Fibroblast of villous mesenchyme (primary cell): Measurements from ENCODE around the gene LAMTOR2. TPM values are rescaled to one million over a fixed set of nuclear protein-coding genes. Genes with fewer than 3 reads are reported as not detected.

Source experiments
- DNase-seq: peaks from one replicate; pipeline ENCODE4 v3.0.0-alpha.2; 2010; ENCODE audit warnings: low read depth
- H3K4me3 ChIP-seq: 2 replicates; pipeline ENCODE4 v1.5.1; 2011; ENCODE audit warnings: low read depth, mild to moderate bottlenecking, low read length
- total RNA-seq: library from RNA; depleted of rRNA; stranded (reverse); fragments of >200 nt; gene quantifications from 2 replicates; pipeline ENCODE4 v1.2.3, GENCODE V29; 2012
- TF ChIP-seq, protein P1 (sequence below): IDR thresholded peaks from 2 replicates; pipeline ENCODE4 v1.5.1; 2012; ENCODE audit warnings: low read depth, mild to moderate bottlenecking, low read length; ENCODE audit not compliant: insufficient read depth

Gene LAMTOR2
- total RNA-seq, 1 donor: 40.6 TPM

- TF ChIP-seq, protein P1, sequence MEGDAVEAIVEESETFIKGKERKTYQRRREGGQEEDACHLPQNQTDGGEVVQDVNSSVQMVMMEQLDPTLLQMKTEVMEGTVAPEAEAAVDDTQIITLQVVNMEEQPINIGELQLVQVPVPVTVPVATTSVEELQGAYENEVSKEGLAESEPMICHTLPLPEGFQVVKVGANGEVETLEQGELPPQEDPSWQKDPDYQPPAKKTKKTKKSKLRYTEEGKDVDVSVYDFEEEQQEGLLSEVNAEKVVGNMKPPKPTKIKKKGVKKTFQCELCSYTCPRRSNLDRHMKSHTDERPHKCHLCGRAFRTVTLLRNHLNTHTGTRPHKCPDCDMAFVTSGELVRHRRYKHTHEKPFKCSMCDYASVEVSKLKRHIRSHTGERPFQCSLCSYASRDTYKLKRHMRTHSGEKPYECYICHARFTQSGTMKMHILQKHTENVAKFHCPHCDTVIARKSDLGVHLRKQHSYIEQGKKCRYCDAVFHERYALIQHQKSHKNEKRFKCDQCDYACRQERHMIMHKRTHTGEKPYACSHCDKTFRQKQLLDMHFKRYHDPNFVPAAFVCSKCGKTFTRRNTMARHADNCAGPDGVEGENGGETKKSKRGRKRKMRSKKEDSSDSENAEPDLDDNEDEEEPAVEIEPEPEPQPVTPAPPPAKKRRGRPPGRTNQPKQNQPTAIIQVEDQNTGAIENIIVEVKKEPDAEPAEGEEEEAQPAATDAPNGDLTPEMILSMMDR: no peak
- DNase-seq: no peak
- no peak overlapping the region for H3K4me3 ChIP-seq
These were observed 7.6 kb downstream of the LAMTOR2 start for GRCh38 chr1:156062189-156062588.

GRCh38 chr1:156063997-156064285, 9.4 kb downstream of the LAMTOR2 start:
- no peak overlapping the region for H3K4me3 ChIP-seq
- TF ChIP-seq, protein P1: no peak
- DNase-seq: peak; percentile 89

GRCh38 chr1:156064615-156065014, 10.0 kb downstream of the LAMTOR2 start:
- no peak for DNase-seq
- no peak overlapping the region for H3K4me3 ChIP-seq
- TF ChIP-seq, protein P1: no peak

DNA sequence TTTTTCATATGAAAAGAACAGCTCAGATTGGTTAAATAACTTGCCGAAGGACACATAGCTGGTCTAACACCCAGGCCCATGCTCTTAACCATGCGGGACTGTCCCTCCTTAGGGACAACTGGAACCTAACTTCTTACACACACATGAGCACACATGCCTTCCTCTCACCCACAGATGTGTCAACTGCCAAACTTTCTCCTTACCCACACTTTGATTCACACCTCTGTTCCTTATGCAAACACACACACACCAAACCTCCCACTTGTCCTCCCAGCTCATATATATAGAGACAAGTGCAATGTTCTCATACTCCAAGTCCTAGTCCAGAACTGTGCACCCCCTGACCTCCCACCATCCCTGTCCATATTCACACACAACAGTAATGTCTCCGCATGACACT, 10.6 kb downstream of the LAMTOR2 start:
- TF ChIP-seq, protein P1: no peak
- no peak overlapping the region for H3K4me3 ChIP-seq
- DNase-seq: no peak

DNA sequence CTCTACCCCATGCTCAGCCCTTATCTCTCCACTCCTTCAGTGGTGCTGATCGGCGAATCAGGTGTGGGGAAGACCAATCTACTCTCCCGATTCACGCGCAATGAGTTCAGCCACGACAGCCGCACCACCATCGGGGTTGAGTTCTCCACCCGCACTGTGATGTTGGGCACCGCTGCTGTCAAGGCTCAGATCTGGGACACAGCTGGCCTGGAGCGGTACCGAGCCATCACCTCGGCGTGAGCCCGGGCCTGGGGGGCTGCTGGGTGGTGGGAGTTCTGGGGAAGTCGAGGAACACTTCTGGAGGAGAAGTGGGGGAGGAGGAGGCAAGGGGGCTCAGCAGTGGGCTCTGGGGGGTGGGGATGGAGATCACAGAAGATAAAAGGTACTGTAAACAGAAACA, 11.3 kb downstream of the LAMTOR2 start:
- no peak for DNase-seq
- TF ChIP-seq, protein P1: no peak
- H3K4me3 ChIP-seq: no peak overlapping the region

DNA sequence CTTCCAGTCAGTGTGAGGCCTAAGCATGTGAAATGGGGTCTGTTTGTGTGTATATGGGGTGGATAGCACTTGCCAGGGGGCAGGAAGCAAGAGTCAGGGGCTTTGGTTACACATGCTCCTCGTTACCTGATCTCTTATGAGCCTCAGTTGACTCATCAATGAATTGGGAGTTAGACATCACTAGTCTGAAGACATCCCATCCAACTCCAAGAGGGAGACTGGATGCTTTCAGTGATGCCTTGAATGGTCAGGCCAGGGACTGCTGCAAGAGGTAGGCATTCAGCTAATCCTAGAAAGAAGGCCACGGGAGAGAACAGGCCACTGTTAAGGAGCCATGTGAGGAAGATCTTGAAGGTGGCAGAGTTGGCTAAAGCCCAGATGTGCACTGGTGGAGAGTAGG, 12.7 kb downstream of the LAMTOR2 start:
- no peak for DNase-seq
- no peak overlapping the region for H3K4me3 ChIP-seq
- TF ChIP-seq, protein P1: no peak

GRCh38 chr1:156069490-156070455, 15.2 kb downstream of the LAMTOR2 start:
- no peak for DNase-seq
- no peak overlapping the region for H3K4me3 ChIP-seq
- TF ChIP-seq, protein P1: no peak
